ENCODE data around the gene CCDC14.
"Not testable (repeated sequence)": the region's sequence is repeated elsewhere in the genome, so short reads cannot be mapped to it uniquely, and the experiment has no call there.

The CCDC14 gene, protein sequence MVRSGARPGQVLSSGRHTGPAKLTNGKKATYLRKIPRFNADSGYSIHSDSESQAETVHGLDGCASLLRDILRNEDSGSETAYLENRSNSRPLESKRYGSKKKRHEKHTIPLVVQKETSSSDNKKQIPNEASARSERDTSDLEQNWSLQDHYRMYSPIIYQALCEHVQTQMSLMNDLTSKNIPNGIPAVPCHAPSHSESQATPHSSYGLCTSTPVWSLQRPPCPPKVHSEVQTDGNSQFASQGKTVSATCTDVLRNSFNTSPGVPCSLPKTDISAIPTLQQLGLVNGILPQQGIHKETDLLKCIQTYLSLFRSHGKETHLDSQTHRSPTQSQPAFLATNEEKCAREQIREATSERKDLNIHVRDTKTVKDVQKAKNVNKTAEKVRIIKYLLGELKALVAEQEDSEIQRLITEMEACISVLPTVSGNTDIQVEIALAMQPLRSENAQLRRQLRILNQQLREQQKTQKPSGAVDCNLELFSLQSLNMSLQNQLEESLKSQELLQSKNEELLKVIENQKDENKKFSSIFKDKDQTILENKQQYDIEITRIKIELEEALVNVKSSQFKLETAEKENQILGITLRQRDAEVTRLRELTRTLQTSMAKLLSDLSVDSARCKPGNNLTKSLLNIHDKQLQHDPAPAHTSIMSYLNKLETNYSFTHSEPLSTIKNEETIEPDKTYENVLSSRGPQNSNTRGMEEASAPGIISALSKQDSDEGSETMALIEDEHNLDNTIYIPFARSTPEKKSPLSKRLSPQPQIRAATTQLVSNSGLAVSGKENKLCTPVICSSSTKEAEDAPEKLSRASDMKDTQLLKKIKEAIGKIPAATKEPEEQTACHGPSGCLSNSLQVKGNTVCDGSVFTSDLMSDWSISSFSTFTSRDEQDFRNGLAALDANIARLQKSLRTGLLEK

DNA sequence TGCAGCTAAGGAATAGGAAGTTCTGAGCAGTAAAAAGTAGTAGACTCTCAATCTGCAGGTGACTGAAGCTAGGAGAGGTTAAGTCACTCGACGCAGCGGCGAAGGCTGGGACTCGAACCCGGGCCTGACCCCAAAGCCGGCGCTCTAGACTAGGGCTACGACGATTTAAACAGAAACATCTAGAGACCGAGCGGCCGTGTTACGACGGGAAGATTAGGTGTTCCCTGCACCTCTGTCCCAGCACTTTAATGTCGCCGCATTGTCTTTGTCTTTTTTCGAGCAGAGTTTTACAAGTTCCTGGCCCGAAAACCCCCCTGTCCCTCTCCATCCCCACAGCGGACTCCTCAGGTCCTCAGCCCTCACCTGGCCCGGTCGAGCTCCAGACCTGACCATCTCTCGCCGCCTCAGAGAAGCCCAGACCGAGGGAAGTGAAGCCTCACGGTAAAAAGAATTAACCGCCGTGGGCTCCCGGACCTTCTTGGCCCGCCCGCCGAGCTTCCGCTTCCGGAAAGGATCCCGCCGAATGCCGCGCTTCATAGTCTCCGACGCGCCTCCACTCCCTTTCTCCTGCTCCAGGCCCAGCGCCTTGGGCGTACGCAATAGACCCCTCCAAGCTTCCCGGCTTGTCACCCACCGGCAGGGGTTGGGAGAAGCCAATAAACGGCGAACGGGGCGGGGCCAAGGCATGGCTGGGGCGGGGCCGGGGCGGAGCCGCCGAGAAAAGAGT lies at the start of gene CCDC14:
Gene CCDC14 (minus strand): TSS at position 449 of the 727 bp plus-strand sequence. CDS start 56 bp downstream, at position 393.
- DNase-seq = peak; percentile 78 to 80

DNA sequence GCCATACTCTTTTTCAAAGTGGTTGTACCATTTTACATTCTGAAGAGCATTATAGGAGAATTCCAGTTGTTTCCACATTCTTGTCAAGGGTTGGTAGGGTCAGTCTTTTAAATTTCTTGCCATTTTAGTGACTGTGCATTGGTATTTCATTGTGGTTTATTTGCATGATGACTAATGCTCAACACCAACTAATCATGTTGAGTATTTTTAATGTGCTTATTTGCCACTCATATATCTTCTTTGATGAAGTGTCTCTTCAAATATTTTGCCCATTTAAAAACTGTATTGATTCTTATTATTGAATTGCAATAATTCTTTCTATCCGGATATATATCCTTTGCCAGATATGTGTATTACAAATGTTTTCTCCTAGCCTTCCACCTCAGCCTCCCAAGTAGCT lies 47.3 kb upstream of the CCDC14 start:
- DNase-seq = not testable (repeated sequence)

DNA sequence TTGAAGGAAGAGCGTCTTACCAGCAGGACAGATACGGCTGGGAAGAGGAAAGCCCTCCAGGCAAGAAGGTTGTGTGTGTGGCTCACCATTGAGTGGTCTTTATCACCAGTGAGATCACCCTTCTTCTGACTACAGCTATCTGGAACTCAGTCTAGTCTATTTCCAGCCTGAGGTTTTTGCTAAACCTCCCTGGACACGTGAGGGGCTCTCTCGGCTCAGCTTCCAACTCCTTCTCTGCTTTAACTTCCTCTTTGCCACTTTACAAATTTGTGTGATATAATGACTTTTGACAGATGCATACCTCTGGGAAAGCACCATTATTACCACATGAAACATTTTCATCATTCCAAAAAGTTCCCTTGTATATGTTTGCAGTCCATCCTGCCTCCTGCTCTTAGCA lies 46.2 kb upstream of the CCDC14 start:
- no peak for DNase-seq

DNA sequence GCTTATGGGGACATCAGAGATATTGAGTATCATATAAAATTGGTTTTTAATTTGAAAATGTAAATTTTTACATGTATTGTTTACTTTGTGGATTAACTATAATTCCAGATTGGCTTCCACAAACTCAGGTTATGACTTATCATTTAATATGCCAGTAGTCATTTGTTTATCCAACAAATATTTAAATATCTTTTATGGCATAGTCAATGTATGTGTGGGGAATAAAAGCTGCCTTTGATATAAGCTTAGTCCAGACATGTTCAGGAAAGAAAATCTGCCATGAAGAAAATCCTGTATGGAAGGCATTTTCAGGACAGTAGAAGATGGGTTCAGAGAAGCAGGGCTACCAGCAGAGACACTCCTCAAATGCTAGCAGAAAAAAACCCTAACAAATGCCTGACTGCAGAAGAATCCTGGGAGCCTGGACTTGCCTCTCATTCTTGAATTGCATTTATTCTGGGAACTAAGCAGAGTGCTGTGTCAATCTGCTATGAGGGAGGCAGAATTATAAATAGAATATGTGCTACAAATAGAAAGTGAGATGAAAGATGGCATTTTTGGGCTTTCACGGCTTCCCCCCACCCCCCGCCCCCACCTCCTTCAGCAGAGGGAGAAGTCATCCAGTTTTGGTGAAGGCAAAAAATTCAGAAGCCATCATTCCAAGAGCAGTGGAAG lies 41.5 kb upstream of the CCDC14 start:
- not testable (repeated sequence) for DNase-seq

DNA sequence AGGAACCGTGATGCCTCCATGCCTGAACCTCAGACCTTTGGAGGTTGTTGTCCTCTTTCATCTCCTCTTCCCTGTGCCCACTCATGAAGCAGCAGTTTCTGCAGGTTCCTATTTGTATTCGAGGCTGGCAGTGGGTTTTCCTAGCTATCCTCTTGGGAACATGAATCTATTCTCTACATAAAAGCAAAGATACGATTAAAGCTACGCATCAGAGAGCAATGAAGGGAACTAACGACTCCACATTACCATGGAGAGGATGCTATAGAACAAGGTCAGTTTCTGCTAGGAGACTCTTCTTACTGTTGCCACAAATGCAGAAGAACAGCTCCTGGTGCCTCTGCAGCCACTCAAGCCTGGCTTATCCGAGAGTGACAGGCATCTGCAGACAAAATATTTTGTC lies 40.3 kb upstream of the CCDC14 start:
- DNase-seq = not testable (repeated sequence)

DNA sequence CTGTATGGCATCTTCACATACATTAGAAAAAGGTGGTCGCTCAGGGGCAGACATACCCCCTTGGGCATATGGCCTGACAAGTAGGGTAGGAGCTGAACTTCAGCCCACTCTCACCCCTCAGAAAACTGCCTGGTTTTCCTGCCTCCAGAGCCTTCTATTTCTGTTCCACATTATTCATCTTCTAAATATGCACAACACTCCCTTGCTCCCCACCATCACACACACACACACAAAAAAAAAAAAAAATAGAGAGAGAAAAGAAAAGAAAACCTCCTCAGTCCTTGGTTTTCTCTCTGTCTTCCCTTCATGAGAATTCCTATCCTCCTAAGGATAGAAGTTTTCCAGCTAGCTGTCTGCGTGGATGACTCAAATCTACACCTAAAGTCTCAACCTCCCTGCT lies 36.5 kb upstream of the CCDC14 start:
- DNase-seq = no peak

DNA sequence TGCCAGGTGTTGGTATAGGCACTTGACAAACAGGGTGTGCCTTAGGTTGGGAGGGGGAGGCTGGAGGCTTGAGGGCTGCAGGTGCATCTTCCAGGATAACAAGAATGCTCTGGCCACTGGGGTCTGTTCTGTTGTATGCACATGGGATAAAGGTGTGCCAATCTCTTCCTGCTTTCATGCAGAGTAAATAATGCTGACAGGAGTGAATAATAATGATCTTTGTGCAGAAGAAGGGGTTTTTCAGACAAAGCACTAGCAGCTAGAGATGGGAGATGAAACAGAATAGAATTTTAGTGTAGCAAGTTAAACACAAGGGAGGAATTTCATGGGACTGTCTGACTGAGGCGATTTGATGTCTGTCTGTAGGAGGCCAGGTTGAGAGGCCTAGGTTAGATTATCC lies 32.8 kb upstream of the CCDC14 start:
- no peak for DNase-seq

DNA sequence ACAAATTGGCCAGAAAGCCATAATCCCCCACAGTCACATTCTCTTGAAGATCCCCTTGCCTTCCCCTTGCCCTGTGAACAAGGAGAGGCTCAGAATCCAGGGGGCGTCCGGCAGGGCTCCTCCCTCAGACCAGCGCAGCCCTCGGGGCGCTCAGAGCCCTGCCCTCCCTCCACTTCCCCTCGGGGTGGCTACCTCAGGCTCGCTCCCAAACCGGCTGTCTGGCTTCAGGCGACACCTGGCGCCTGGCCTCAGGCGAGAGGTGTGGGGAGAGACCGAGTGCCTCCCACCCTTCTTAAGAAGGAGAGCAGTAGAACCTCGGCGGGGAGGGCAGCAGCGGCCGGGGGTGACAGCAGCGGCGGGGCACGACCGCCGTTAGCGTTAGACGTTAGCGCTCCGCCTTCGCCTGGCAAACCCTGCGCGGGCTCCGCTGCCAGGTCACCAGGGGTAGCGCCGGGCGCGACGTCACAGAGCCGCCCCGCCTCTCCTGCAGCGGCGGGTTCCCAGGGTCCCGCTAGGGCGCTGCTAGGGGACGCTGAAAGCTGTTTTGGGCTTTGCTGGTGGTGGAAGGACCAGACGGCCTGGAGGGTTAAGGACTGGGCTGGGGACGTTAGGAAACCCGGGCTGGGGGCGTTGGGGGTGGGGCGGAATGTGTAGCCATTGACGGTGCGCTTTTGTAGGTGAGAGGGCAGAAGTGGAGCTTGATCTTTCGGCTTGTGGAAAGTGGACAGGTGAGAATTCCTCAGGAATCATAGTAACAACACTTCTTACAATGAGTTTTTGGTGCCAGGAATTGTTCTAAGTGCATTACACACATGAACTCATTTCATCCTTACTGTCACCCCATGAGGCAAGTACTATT lies 30.9 kb upstream of the CCDC14 start, which contains the start of gene ROPN1:
Gene ROPN1 (minus strand): TSS at position 395 of the 859 bp plus-strand sequence. CDS start 11,643 bp downstream, outside the sequence.
- not testable (repeated sequence) for DNase-seq

DNA sequence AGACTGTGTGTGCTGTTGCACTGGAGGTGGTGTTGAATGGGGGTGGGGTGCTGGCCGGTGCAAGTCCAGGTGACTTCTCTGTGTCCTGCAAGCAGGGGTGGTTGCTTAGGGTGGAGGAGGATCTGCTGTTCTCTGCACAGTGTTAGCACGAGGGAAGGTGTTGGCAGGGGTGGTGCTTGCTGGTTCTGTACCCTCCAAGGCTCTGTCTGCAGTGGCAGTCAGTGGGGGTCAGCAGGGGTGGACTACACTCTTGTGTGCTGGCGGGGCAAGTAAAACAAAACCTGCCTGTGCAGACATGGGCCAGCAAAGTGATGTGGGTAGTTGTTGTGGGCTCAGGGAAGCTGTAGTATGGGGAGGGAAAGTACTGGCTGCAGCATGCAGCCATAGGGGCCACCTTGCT lies 25.4 kb upstream of the CCDC14 start:
- DNase-seq = no peak

DNA sequence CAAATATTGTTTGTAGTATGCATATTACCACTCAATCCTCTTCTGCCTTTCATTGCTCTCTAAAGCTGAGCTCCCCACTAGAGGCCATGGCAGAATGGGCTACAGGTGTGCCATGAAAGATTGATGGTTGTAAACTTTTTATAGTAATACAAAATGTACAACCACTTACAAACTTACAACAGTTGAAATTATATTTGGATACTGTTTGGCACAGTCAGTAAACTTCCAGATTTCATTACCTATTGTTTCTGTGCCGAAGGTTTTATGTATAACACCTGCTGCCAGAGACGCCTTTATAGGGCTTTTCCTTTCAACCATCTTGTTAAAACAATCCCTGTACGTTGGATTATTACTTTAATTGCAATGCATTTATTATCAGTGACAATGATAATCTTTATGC lies 23.9 kb upstream of the CCDC14 start:
- DNase-seq = no peak

DNA sequence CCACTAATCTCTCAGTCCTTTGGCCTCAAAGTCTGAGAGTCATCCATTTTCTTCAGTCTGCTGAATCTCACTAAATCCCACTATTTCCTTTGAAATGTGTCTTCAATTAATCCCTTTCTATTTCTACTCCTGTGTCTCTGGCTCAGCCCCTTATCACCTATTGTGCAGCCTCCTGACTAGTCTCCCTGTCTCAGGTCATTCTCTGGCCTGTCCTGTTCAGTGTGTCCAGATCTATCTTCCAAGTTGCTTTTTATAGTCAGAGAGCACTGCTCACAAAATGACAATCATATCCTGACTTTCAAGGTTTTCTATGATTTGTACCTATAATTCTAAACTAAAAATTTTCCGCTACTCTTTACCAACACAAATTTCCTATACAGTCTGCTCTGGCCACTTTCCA lies 23.3 kb upstream of the CCDC14 start:
- no peak for DNase-seq

DNA sequence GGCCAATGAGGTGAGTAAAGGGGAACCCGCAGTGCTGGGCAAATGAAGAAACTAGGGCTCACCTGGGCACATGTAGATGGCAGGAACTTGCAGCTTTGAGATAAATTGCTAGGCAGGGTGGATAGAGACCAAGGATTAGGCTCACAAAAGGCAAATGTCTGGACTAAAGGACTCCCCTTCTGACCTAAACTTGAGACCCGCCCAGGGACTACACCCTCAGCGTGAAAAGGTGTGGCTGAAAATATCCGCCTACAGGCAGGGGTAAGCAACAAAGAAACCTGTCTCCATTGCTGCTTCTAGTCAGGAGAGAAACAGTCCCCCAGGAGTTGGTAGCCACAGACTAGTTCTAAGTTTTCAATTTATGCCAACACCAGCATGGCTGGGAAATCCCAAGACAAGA lies 20.3 kb upstream of the CCDC14 start:
- not testable (repeated sequence) for DNase-seq

DNA sequence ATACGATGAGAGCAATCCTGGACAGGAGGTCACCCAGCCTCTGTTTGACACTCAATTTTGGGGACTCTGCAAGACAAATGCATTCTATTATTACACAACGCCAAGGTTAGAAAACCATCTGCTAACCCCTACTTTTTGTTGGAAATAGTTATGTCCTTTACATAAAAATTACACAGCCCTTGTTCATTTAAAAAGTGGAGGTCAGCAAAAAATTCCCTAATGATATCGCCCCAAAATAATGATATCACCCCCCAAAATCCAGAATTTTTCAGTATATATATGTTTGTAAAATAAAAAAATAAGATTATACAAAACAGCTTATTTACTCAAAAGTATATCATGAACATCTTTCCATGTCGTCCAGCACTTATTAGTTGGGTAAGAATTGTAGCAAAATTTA lies 19.5 kb upstream of the CCDC14 start:
- no peak for DNase-seq

DNA sequence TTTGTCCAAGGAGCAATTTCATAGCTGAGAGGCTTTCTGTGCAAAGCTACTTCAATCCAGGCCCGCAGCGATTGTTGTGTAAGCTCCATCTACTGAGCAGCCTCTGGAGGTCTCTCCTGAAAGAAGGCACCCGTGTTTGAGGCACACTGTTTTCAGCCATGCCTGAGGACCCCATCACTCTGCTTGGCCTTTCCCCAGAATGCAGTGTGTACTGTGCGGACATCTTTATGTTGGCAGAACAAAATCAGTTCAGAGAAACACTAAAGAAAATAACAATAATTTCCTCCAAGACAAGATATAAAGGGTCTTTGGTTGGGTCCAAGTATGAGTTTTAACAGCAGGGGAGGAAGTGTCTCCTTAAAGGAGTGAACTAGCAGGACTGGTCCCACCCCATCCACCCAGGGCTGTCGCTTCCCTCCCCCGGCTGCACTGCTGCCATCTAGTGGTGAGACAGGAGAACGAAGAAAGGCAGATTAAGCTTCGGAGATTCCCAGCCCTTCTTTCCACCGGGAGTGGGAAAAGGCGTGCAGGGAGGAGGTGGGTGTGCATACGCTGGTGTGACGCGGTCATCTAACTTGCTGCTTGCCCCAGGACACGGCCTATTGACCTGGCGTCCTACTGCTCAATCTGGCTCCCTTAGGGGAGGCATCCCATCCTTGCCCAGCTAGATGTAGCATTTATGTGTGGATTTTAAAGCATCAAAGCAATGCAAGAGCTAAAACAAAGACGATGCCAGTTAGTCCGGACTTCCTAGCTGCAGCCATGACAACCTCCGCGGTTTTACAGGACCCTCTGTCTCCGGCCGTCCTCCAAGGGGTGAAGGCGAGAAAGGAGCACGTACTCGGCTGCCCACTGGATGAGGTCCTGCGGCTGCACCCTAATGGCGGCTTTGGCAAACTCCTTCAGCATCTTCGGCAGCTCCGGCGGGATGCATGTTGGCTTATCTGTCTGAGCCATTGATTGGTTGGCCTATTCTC lies 18.8 kb upstream of the CCDC14 start:
- DNase-seq = peak; percentile 36 to 46

DNA sequence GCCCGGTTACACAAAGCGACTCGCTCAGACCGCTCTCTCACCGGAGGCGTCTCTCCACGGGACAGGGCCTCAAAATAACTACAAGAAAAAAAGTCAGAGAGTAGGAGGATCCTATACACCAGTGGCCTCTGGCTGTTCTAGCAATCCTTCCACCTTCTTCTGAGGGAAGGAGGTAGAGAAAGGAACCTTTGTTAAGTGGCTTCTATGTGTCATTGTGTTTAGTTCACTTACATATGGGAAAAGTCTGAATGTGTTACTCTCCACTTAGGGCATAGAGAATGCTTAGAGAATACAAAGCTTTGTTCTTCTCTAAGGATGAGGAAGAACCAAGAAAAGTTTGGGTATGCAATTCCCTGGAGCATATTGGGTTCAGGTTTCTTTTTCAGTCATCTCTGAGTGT lies 15.9 kb upstream of the CCDC14 start:
- DNase-seq = not testable (repeated sequence)

DNA sequence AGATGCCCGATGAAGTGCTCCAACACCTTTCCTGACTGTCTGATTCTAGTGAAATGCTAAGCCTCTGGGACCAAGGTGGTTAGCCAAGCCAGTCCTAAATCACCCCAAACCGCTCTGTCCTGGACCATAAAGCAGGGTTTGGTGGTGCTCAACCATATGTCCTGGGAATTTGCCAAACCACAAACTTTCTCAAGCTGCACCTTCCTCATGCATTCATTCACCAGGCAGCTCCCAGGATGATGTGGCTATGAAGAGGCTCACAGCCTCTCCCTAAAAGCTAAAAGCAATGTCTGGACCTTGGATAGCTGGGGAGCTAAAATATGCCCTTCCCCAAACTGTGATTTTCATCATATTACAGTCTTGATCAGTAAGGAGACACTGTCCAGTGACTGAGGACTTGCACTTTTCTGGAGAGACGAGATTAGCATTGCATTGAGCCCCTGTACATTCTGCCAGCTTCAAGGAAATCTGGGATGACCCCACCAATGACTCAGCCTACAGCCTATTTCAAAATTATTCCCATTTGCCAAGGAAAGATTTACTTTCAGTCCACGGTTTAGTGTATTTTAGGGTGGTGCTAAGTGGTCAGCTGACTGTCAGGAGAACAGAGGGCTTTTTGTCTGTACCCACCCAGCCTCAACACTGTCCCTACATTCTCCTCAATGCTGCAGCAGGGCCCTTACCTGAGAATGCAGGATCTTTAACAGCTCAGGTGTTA lies 15.3 kb upstream of the CCDC14 start:
- DNase-seq = not testable (repeated sequence)

DNA sequence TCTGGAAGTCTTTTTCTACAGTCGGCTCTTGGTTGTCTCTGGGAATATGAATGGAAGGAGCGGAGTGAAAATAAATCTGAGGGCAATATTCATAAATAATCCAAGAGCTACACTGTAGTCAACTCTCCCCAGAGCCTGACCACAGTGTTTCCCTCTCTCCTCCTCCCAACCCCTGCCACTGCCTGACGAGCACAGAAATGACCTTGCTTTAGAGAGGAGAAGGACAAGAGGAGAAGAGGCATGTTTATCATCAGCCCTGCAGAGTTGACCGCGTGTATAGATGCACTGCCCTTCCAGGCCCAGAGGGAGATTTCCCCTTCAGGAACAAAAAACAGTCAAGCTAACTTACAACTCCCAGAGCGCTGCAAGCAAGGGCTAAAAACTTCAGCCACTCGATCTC lies 14.0 kb upstream of the CCDC14 start:
- not testable (repeated sequence) for DNase-seq

DNA sequence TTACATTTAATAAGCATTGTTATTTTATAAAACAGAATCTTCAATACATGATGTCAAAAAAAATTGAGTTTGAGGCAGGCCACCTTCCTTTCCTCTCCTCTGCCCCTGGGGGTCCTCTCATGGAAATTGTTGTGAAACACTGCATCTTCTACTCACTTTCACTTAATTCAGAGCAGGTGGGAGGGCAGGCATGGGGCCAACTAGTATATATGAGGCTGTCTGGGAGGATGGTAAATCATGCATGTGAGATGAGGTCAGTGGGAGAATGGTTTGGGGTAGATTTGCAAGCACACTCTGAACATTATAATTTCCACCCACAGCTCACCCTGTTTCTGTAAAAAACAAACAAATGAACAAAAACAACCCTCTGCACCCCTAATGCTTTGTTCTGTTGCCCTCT lies 10.4 kb upstream of the CCDC14 start:
- DNase-seq = no peak

DNA sequence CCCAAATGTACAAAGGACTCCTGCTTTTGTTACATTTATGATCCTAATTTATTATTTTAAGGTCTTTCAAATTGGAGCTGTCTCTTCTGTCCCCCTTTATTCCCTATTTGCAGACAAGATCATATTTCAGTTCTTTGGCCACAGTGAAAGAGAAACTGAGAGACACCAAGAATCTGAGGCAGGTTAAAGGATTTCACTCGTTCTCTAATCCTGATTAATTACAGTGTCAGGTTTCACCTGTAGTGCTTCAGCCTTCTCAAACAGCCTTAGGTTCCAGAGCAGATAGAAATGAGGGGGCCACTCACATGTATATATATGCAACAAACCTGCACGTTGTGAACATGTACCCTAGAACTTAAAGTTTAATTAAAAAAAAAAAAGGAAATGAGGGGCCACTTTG lies 6.2 kb upstream of the CCDC14 start:
- DNase-seq = not testable (repeated sequence)
